Trophoblast cell (in vitro differentiated cells and primary cell): ENCODE measurements around the gene GLIPR2.

Source experiments
- DNase-seq, 2 donors: peaks; one replicate each; pipeline ENCODE4 v3.0.0-alpha.2; 2016
- H2AFZ ChIP-seq: 2 replicates; pipeline ENCODE4 v1.6.1; 2013; ENCODE audit warnings: low read length, moderate library complexity, mild to moderate bottlenecking; ENCODE audit not compliant: insufficient read depth, poor library complexity
- H2AK5ac ChIP-seq: 2 replicates; pipeline ENCODE4 v1.6.1; 2013; ENCODE audit warnings: mild to moderate bottlenecking, low read length
- H2BK120ac ChIP-seq: 2 replicates; pipeline ENCODE4 v1.6.1; 2013; ENCODE audit warnings: low read length, mild to moderate bottlenecking, moderate library complexity; ENCODE audit not compliant: insufficient read depth, poor library complexity
- H2BK12ac ChIP-seq: 2 replicates; pipeline ENCODE4 v1.6.1; 2013; ENCODE audit warnings: mild to moderate bottlenecking, low read length, moderate library complexity
- H2BK5ac ChIP-seq: 2 replicates; pipeline ENCODE4 v1.6.1; 2013; ENCODE audit warnings: low read length, low read depth, moderate library complexity, mild to moderate bottlenecking; ENCODE audit not compliant: poor library complexity
- H3K14ac ChIP-seq: 2 replicates; pipeline ENCODE4 v1.6.1; 2013; ENCODE audit warnings: mild to moderate bottlenecking, low read length
- H3K18ac ChIP-seq: 2 replicates; pipeline ENCODE4 v1.6.1; 2013; ENCODE audit warnings: mild to moderate bottlenecking, low read length
- H3K23ac ChIP-seq: 2 replicates; pipeline ENCODE4 v1.6.1; 2013; ENCODE audit warnings: low read length
- H3K27ac ChIP-seq: 2 replicates; pipeline ENCODE4 v1.5.1; 2013; ENCODE audit warnings: low read depth, mild to moderate bottlenecking, inconsistent platforms, low read length, moderate library complexity
- H3K27me3 ChIP-seq: 2 replicates; pipeline ENCODE4 v1.6.1; 2013; ENCODE audit warnings: inconsistent platforms, mild to moderate bottlenecking, low read length, moderate library complexity; ENCODE audit not compliant: insufficient read depth
- H3K36me3 ChIP-seq, 2 experiments: 1 replicate in 1 of 2; 2 replicates in 1 of 2; pipeline ENCODE4 v1.6.1; 2013; ENCODE audit warnings: low read length in 2 of 2, mild to moderate bottlenecking in 2 of 2, moderate library complexity in 1 of 2; ENCODE audit not compliant: insufficient read depth in 2 of 2, control insufficient read depth in 1 of 2
- H3K4ac ChIP-seq: 2 replicates; pipeline ENCODE4 v1.6.1; 2013; ENCODE audit warnings: low read depth, mild to moderate bottlenecking, low read length, moderate library complexity
- H3K4me1 ChIP-seq, 2 experiments: 1 replicate in 1 of 2; 2 replicates in 1 of 2; pipeline ENCODE4 v1.6.1; 2013; ENCODE audit warnings: low read length in 2 of 2, mild to moderate bottlenecking in 2 of 2, moderate library complexity in 1 of 2; ENCODE audit not compliant: insufficient read depth in 2 of 2, control insufficient read depth in 1 of 2
- H3K4me2 ChIP-seq: 2 replicates; pipeline ENCODE4 v1.6.1; 2013; ENCODE audit warnings: inconsistent platforms, mild to moderate bottlenecking, low read length, moderate library complexity
- H3K4me3 ChIP-seq: 2 replicates; pipeline ENCODE4 v1.5.1; 2013; ENCODE audit warnings: mild to moderate bottlenecking, low read depth, low read length, inconsistent platforms
- H3K79me1 ChIP-seq: one replicate; pipeline ENCODE4 v1.6.1; 2013; ENCODE audit warnings: low read length
- H3K79me2 ChIP-seq: 2 replicates; pipeline ENCODE4 v1.6.1; 2013; ENCODE audit warnings: low read length, mild to moderate bottlenecking; ENCODE audit not compliant: control insufficient read depth, insufficient read depth, poor library complexity
- H3K9ac ChIP-seq: 2 replicates; pipeline ENCODE4 v1.6.1; 2013; ENCODE audit warnings: mild to moderate bottlenecking, low read length
- H3K9me3 ChIP-seq: 2 replicates; pipeline ENCODE4 v1.6.1; 2013; ENCODE audit warnings: low read depth, mild to moderate bottlenecking, control low read depth, inconsistent platforms, low read length; ENCODE audit not compliant: insufficient read depth
- H4K12ac ChIP-seq: 2 replicates; pipeline ENCODE4 v1.6.1; 2013; ENCODE audit warnings: low read depth, mild to moderate bottlenecking, low read length, moderate library complexity
- H4K8ac ChIP-seq: 2 replicates; pipeline ENCODE4 v1.6.1; 2013; ENCODE audit warnings: low read depth, mild to moderate bottlenecking, low read length, moderate library complexity
- H4K91ac ChIP-seq: one replicate; pipeline ENCODE4 v1.6.1; 2013; ENCODE audit warnings: low read depth, mild to moderate bottlenecking, low read length, moderate library complexity
- WGBS: extraction: QIAGEN DNeasy Blood & Tissue Kit; methylation state at CpG from one replicate; pipeline ENCODE4 v1.1.7; 2013; ENCODE audit warnings: missing lambda C conversion rate; ENCODE audit not compliant: insufficient read length, insufficient coverage; ENCODE audit errors: extremely low coverage; 5-methylcytosine and 5-hydroxymethylcytosine counted together

GLIPR2 gene

DNA sequence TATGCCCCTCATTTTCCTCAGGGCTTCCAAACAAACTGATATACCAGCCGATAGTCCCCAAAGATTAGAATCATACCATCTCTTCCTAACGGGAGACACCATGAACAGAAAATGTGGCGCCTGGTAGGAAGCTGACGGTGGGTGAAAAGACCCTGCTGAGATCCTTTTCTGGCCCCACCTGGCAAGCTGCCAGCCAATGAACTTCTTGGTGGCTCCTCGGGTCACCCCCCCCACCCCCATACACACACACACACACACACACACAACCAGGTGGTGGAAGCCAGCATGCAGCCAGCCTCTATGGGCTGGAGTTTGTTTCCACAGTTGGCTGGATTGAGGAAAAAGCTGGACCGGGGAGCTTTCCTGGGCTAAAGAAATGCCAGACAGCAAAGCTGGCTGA lies 27.8 kb downstream of the GLIPR2 start:
- H2AK5ac ChIP-seq, result no peak overlapping the region
- H3K4me1 ChIP-seq, result peaks cover 10 to 24% of the 10 kb centered on the region in 2 experiments

DNA sequence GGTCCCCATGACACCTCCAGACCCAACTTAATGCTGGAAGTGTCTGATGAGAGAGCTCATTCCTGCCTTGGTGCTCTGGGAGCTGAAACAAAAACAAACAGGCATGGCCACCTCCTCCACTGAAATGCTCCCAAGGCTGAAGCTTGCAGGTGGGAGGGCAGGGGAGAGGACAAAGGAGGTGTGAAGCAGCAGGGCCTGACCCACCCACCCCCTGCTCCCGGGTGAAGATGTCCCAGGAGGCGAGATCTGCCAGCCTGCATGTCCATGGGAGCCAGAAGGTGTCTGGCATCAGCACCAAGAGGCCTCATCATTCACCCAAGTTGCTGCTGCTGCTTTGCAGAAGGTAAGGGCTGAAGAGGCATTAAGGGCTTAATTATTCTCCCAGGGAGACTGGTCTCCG lies 28.5 kb downstream of the GLIPR2 start:
- Histone ChIP-seq H4K12ac (no peak overlapping the region), H3K36me3 (no peaks in the 10 kb centered on the region), H2BK12ac (no peak overlapping the region), H2BK5ac (no peak overlapping the region), H3K79me1 (peaks cover 20% of the 10 kb centered on the region), H4K8ac (no peak overlapping the region), H3K9ac (no peak overlapping the region), H3K4me1 (peaks cover 10 to 26% of the 10 kb centered on the region in 2 experiments), H2AFZ (no peak overlapping the region), H3K4me3 (no peak overlapping the region), H3K4ac (no peak overlapping the region), H3K4me2 (no peak overlapping the region), H3K14ac (no peak overlapping the region), H3K27ac (no peak overlapping the region), H2BK120ac (peak overlapping the region; percentile 8), H3K9me3 (no peaks in the 10 kb centered on the region), H3K23ac (no peak overlapping the region), H2AK5ac (peak overlapping the region; percentile 74), H4K91ac (peak overlapping the region; percentile 25), H3K27me3 (no peaks in the 10 kb centered on the region), H3K18ac (no peak overlapping the region), H3K79me2 (peaks cover 4% of the 10 kb centered on the region)
- WGBS, result no CpG with 5 or more reads among the region's 3 CpGs
- no peak for DNase-seq

More for the DNA sequence above, 27.8 kb downstream of the GLIPR2 start:
- Histone ChIP-seq H3K79me1 (peaks cover 20% of the 10 kb centered on the region), H3K79me2 (peaks cover 4% of the 10 kb centered on the region), H4K8ac (no peak overlapping the region), H2BK120ac (no peak overlapping the region), H2BK12ac (no peak overlapping the region), H3K4me2 (no peak overlapping the region), H3K4me3 (no peak overlapping the region), H3K14ac (no peak overlapping the region), H3K4ac (no peak overlapping the region), H3K9ac (no peak overlapping the region), H3K27ac (no peak overlapping the region), H4K91ac (no peak overlapping the region), H3K18ac (no peak overlapping the region), H2BK5ac (no peak overlapping the region), H3K9me3 (no peaks in the 10 kb centered on the region), H3K27me3 (no peaks in the 10 kb centered on the region), H3K36me3 (no peaks in the 10 kb centered on the region), H3K23ac (no peak overlapping the region), H2AFZ (no peak overlapping the region), H4K12ac (no peak overlapping the region)
- no peak for DNase-seq
- WGBS, result no CpG with 5 or more reads among the region's 6 CpGs

DNA sequence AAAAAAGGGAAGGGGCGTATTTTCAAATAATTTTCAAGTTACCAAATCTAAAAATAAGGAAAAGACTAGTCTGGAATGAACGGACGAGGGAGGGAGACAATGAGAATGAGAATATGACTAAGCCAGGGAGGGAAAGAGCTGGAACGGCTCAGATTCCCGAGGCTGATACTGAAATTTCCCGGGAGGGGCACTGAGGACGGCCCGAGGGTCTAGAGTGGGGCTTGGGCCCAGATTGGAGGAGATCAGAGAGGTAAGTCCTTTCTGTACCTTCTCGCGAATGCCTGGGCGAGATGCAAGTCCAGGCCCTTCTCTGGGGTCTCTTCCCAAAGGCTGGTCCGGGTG lies 29.3 kb downstream of the GLIPR2 start:
- no peaks in the 10 kb centered on the region for H3K36me3 ChIP-seq
- peak overlapping the region; percentile 8 for H2BK120ac ChIP-seq
- no peak overlapping the region for H3K14ac ChIP-seq
- no peak overlapping the region for H3K4ac ChIP-seq
- no peak overlapping the region for H2BK5ac ChIP-seq
- no peak overlapping the region for H3K9ac ChIP-seq
- peak overlapping the region; percentile 15 for H4K91ac ChIP-seq
- peaks cover 4% of the 10 kb centered on the region for H3K79me2 ChIP-seq
- DNase-seq, result peak in 1 of 2 donors; percentile 35
- peaks cover 20% of the 10 kb centered on the region for H3K79me1 ChIP-seq
- no peak overlapping the region for H3K27ac ChIP-seq
- no peak overlapping the region for H2BK12ac ChIP-seq
- no peaks in the 10 kb centered on the region for H3K27me3 ChIP-seq
- no peak overlapping the region for H2AK5ac ChIP-seq
- no peak overlapping the region for H3K4me2 ChIP-seq
- H3K9me3 ChIP-seq, result no peaks in the 10 kb centered on the region
- H4K12ac ChIP-seq, result no peak overlapping the region
- no CpG with 5 or more reads among the region's 12 CpGs for WGBS
- H3K4me3 ChIP-seq, result no peak overlapping the region
- no peak overlapping the region for H3K23ac ChIP-seq
- peaks cover 10 to 26% of the 10 kb centered on the region in 2 experiments for H3K4me1 ChIP-seq
- no peak overlapping the region for H4K8ac ChIP-seq
- H2AFZ ChIP-seq, result no peak overlapping the region
- H3K18ac ChIP-seq, result no peak overlapping the region

DNA sequence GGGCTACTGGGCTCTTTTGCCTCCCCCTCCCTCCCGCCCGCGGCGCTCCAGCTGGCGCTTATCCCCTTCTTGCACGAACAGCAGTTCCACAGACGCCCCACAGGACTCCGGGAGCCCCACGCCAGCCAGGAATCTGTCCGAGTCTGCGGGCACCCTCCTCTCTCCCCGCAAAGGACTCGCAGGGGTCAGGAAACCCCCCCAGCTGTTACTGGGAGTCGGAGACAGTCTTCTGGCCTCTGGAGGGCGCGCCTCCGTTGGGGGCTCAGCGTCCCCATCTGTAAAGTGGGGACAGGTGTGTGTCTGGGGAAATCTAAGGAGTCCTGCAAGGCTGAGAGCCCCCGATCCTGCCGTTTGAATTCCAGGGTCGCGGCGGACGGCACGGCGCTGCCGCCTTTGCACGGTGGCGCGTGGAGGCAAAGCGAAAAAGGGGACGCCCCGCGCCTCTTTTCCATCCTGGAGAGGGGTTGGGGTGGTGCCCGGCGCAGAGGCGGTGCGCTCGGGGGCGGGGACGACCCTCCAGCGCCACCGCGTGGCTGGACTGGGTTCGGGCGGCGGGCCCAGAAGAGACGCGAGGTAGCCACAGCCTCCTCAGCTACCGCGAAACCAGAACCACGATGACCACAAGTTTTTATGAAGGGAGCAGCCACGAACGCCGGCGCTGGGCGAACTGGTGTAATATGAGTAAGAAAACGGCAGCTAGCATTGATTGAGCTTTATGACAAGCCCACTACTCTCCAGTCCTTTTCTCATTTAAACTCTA lies 29.8 kb downstream of the GLIPR2 start:
- DNase-seq, result peak; percentile 61 to 82
- H3K4me2 ChIP-seq, result peak overlapping the region; percentile 73
- H3K4me3 ChIP-seq, result peak overlapping the region; percentile 20
- peaks cover 10 to 23% of the 10 kb centered on the region in 2 experiments for H3K4me1 ChIP-seq
- H3K79me1 ChIP-seq, result peaks cover 20% of the 10 kb centered on the region
- peak overlapping the region; percentile 55 for H2BK12ac ChIP-seq
- H3K9me3 ChIP-seq, result no peaks in the 10 kb centered on the region
- no peak overlapping the region for H3K27ac ChIP-seq
- peak overlapping the region; percentile 34 for H2BK5ac ChIP-seq
- H3K36me3 ChIP-seq, result no peaks in the 10 kb centered on the region
- peak overlapping the region; percentile 80 for H4K8ac ChIP-seq
- peak overlapping the region; percentile 72 for H2BK120ac ChIP-seq
- no peak overlapping the region for H2AK5ac ChIP-seq
- H3K4ac ChIP-seq, result peak overlapping the region; percentile 52
- no peak overlapping the region for H3K23ac ChIP-seq
- H3K79me2 ChIP-seq, result peaks cover 4% of the 10 kb centered on the region
- no peak overlapping the region for H3K9ac ChIP-seq
- peak overlapping the region; percentile 43 for H3K18ac ChIP-seq
- no peaks in the 10 kb centered on the region for H3K27me3 ChIP-seq
- H4K91ac ChIP-seq, result peak overlapping the region; percentile 79
- peak overlapping the region; percentile 78 for H4K12ac ChIP-seq
- peak overlapping the region; percentile 67 for H2AFZ ChIP-seq
- H3K14ac ChIP-seq, result peak overlapping the region; percentile 40
- WGBS, result no CpG with 5 or more reads among the region's 58 CpGs
